ENCODE results near the gene PAPLN.
"Not testable (repeated sequence)": the region's sequence is repeated elsewhere in the genome, so short reads cannot be mapped to it uniquely, and the experiment has no call there.

The PAPLN gene

DNA sequence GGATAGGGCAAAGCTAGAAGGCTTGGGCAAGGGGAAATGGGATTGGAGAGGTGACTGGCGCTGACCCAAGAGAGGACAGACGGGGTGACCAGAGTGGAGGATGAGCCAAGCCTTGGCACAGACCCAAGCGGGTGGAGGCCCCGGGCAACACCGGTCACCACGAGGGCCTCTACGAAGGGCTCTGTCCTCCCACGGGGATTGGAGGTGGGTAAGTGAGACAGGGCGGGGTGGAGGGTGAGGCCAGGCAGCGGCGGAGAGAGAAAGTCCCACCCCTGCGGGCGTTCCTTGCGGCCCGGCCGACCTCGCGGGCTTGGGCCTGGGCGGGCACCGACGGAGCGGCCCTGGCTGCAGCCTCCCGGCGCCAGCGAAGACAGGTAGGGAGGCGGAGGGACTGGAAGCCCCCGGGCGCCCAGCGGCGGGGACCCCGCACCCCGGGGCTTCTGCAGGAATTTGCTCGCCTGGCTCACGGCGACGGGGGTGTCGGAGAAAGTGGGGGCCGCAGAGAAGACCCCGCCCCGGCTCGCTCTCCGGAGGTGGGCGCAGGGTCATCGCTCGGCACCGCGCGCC, at the start of gene PAPLN:
Gene PAPLN, plus strand, starts transcription at position 288 of the 567 bp plus-strand sequence. CDS start 2,273 bp downstream, outside the sequence.
- DNase-seq, result peak; percentile 33

GRCh38 chr14:73188501-73188911, 48.8 kb upstream of the PAPLN start:
- DNase-seq, result no peak

GRCh38 chr14:73189651-73190050, 47.7 kb upstream of the PAPLN start:
- DNase-seq, result no peak

DNA sequence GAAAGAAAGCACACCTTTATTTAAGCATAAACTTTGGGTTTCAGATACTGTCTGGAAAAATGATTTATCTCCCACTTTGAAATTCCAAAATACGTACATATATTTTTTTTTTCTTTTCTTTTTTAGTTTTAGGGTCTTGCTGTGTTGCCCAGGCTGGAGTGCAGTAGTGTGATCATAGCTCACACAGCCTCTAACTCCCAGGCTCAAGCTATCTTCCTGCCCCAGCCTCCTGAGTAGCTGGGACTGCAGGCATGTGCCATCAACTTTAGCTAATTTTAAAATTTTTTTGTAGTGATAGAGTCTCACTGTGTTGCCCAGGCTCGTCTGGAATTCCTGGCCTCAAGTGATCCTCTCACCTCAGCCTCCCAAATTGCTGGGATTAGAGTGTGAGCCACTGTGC, 45.9 kb upstream of the PAPLN start:
- no peak for DNase-seq

- not testable (repeated sequence) for DNase-seq
These were observed 43.0 kb upstream of the PAPLN start for GRCh38 chr14:73194306-73194705.

DNA sequence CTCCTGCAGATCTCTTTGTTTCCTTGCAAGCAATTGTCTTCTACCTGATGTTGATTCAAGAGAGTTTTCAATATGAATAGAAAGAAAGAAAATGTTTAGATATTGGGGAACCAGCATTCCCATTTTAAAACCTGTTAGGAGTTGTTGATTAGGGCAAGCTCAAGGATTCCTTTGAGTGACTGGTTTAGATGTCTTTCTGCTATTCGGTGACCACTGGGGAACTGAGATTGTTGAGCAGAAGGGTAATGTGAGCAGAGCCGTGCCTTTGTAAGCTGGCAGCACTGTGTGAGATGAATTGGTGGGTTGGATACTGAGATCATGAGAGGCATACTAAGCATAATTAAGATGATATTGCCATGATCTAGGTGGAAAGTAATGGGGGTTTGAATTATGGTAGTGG, 39.1 kb upstream of the PAPLN start:
- no peak for DNase-seq

GRCh38 chr14:73203527-73203926, 33.8 kb upstream of the PAPLN start:
- no peak for DNase-seq

DNA sequence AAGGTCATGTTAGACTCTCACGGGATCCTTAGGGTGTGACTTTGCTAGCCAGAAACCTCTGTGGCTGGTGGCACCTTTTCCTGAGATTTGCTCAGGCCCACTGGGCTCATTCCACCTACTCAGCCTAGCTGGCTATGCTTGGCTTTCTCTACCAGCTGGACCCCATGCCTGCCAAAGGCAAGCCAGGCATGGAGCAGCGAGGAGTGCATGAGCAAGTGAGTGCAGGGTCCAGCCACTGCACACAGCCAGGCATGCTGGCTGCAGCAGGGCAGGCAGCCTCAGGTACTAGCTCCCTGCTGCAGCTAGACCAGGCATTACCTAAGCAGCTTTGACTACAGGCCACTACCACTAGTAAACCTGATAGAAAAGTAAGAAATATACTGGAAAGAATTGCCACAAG, 29.7 kb upstream of the PAPLN start:
- no peak for DNase-seq

GRCh38 chr14:73208390-73208789, 28.9 kb upstream of the PAPLN start:
- no peak for DNase-seq

GRCh38 chr14:73208846-73209245, 28.5 kb upstream of the PAPLN start:
- no peak for DNase-seq

- DNase-seq, result no peak
These were observed 27.4 kb upstream of the PAPLN start for GRCh38 chr14:73209953-73210352.

- no peak for DNase-seq
These were observed 25.9 kb upstream of the PAPLN start for GRCh38 chr14:73211251-73212040.

DNA sequence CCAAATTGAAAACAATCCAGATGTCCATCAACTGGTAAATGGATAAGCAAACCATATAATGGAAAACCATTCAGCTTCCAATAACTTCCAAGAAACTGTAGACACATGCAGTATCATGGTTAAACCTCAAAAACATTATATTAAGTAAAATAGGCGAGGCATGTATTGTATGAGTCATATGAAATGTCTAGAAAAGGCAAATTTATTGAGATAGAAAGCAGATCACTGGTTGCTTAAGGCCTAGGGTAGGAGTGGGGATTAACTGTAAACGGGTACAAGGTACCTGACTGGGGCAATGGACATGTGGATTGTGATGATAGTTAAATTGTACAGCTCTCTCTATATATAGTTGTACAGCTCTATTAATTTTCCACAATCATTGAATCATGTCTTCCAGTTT, 21.3 kb upstream of the PAPLN start:
- no peak for DNase-seq

GRCh38 chr14:73217411-73217810, 19.9 kb upstream of the PAPLN start:
- no peak for DNase-seq

GRCh38 chr14:73220061-73220460, 17.2 kb upstream of the PAPLN start:
- DNase-seq, result peak; percentile 46

DNA sequence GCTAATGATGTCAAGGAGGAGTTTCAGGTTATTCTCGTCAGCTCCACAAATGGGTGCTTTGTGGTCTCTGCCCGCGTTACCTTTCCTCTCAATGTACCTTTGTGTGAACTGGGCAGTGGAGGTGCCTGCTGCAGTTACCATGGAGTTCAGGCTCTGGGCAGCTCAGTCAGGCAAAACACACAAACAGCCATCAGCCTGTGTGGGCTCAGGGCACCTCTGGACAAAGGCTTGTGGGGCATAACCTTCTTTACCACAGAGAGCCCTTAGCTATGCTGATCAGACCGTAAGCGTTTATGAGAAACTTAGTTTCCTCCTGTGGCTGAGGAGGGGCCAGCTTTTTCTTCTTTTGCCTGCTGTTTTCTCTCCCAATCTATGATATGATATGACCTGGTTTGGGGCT, 16.7 kb upstream of the PAPLN start:
- no peak for DNase-seq

DNA sequence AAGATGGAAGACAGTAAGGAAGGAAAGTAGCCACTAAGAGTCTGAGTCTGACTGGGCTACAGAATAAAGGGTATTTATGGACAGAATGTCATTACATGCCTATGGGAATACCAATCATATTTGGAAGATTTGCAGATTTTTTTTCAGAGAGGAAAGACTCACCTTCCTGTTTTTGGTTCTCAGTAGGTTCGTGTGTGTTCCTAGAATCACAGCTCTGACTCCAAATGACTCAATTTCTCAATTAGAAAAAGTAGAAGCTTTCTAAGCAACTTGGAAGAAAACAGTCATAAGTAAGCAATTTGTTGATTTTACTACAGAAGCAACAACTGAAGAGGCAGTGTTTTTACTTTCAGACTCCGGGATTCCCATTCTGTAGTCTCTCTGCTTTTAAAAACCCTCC, 15.4 kb upstream of the PAPLN start:
- DNase-seq, result no peak

GRCh38 chr14:73223049-73223448, 14.3 kb upstream of the PAPLN start:
- DNase-seq, result no peak

DNA sequence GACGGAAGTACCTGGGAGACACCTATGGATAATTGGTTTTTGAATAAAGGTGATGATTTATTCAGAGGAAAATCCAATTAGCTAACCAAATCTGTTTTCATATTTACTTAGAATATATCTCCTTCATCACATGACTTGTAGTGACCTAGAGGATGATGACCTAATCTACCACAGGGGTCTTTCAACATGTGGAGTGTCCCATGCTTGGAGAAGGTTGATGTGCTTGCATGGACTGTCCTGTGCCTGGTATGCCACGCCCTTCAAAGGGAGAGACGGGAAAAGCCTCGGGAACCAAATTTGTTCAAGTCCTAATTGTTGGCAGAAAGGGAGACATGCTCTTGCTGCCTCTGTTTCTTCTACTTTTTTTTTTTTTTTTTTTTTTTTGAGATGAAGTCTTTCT, 11.8 kb upstream of the PAPLN start:
- no peak for DNase-seq

DNA sequence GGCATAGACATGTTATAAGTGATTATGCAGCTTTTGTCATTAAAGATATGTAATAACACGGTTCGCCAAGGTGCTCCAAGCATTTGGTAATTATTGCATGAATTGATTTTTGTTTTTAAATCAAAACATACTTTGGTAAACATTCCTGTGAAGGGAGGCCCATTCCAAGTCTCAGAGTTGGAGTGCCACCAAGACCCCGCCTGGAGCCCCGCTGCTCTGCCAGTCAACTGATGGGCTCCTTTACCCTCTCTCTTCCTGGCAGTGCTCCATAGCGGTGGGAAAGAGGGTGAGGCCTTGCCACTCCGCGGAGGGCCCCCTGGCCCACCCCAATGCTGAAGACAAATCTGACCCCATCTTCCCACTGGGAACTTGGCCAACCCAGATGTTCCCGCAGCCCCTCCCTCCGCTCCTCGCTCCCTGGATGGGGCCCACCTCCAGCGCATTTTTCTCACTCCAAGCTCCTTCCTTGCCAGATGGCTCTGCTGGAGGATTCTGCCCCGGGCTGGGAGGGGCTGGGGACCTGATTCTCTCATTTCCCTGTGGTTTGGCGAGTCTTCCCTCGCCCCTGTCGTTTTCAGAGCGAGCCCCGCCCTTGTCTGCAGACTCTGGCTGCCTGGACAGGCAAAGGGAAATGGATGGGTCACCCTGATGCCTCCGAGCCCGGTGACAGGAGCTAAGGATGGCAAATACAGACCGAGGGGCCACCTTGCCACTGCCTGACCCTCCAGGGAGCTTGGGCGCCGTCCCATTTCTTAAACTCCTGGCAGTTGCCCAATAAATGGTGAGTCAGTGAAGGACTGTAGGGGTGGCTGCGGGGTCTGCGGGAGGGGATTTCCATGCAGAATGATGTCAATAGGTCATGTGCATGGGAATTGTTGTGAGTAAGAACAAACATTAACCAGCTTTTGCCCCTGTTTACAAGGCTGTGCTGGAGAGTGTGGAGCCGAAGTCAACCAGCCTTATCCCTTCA, 9.2 kb upstream of the PAPLN start:
- peak; percentile 72 for DNase-seq

DNA sequence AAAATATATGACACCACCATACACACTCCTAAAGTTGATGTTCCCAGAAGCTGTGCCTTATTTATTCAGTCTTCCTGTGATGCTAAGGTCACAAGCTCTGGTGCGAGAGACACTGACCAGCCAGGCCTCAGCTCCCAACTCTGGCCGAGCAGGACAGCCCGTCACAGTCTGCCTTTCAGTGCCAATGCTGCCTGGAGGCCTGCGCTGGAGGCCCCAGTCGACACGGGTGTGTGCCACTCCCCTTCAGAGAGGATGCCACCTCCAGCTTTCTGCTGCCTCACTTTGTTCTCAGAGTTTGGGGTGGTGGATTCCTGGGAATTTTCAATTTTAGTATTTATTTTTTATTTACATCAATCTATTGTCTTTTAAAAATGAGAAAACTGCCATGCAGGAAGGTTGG, 7.3 kb upstream of the PAPLN start:
- no peak for DNase-seq

GRCh38 chr14:73231981-73232851, 5.1 kb upstream of the PAPLN start:
- DNase-seq, result no peak

GRCh38 chr14:73232984-73233383, 4.3 kb upstream of the PAPLN start:
- DNase-seq, result no peak
